ENCODE results near the gene PPP2R5C.

Gene PPP2R5C

DNA sequence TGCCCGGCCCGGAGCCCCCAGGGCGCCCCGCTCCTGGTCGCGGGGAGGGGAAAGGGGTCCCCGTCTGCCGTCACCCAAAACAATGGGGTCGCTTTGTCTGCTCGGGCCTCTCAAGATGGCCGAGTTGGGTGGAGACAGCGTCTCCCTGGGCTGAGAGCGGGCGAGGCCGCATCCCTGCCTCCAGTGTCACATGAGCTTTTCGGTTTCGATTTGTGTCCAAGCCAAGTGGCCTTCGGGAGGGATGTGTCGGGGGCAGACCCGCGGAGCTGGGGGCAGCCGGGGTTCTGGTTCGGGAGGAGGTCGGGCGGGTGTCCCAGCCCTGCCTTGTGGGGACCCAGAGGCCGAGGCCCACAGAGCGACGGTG is 203.7 kb downstream of the PPP2R5C start:
- TF ChIP-seq ZNF565 (CRISPR knock-in tag; conservative IDR thresholded peaks at IDR 0.05; ENCODE audit: low read depth) (no peak), ZNF8 (CRISPR knock-in tag; IDR thresholded peaks at IDR 0.05) (no peak), ZFP30 (CRISPR knock-in tag; IDR thresholded peaks at IDR 0.05) (no peak), ISL1 (CRISPR knock-in tag; IDR thresholded peaks at IDR 0.05) (no peak), ZFP3 (CRISPR knock-in tag; IDR thresholded peaks at IDR 0.05) (no peak), CSRNP3 (CRISPR knock-in tag; IDR thresholded peaks at IDR 0.05) (no peak), SNAI2 (CRISPR knock-in tag; IDR thresholded peaks at IDR 0.05) (no peak), ZNF70 (CRISPR knock-in tag; IDR thresholded peaks at IDR 0.05) (no peak), CREB5 (CRISPR knock-in tag; IDR thresholded peaks at IDR 0.05; ENCODE audit: low read depth) (no peak), ZC3H10 (CRISPR knock-in tag; IDR thresholded peaks at IDR 0.05) (no peak), BACH2 (CRISPR knock-in tag; IDR thresholded peaks at IDR 0.05; ENCODE audit: borderline replicate concordance) (no peak), ESRRG (CRISPR knock-in tag; IDR thresholded peaks at IDR 0.05) (no peak), RARB (CRISPR knock-in tag; IDR thresholded peaks at IDR 0.05) (no peak), GLIS3 (CRISPR knock-in tag; IDR thresholded peaks at IDR 0.05) (no peak), ARNTL (CRISPR knock-in tag; IDR thresholded peaks at IDR 0.05; ENCODE audit: borderline replicate concordance, low read depth) (no peak), TCF4 (CRISPR knock-in tag; IDR thresholded peaks at IDR 0.05; ENCODE audit: borderline replicate concordance) (no peak), OSR1 (CRISPR knock-in tag; IDR thresholded peaks at IDR 0.05) (no peak)
- TF ChIP-seq, protein P1, sequence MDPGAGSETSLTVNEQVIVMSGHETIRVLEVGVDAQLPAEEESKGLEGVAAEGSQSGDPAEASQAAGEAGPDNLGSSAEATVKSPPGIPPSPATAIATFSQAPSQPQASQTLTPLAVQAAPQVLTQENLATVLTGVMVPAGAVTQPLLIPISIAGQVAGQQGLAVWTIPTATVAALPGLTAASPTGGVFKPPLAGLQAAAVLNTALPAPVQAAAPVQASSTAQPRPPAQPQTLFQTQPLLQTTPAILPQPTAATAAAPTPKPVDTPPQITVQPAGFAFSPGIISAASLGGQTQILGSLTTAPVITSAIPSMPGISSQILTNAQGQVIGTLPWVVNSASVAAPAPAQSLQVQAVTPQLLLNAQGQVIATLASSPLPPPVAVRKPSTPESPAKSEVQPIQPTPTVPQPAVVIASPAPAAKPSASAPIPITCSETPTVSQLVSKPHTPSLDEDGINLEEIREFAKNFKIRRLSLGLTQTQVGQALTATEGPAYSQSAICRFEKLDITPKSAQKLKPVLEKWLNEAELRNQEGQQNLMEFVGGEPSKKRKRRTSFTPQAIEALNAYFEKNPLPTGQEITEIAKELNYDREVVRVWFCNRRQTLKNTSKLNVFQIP (CRISPR knock-in tag; IDR thresholded peaks at IDR 0.05; ENCODE audit: borderline replicate concordance, low read depth) = no peak
- TF ChIP-seq, protein P2, sequence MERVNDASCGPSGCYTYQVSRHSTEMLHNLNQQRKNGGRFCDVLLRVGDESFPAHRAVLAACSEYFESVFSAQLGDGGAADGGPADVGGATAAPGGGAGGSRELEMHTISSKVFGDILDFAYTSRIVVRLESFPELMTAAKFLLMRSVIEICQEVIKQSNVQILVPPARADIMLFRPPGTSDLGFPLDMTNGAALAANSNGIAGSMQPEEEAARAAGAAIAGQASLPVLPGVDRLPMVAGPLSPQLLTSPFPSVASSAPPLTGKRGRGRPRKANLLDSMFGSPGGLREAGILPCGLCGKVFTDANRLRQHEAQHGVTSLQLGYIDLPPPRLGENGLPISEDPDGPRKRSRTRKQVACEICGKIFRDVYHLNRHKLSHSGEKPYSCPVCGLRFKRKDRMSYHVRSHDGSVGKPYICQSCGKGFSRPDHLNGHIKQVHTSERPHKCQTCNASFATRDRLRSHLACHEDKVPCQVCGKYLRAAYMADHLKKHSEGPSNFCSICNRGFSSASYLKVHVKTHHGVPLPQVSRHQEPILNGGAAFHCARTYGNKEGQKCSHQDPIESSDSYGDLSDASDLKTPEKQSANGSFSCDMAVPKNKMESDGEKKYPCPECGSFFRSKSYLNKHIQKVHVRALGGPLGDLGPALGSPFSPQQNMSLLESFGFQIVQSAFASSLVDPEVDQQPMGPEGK (CRISPR knock-in tag; IDR thresholded peaks at IDR 0.05; ENCODE audit: borderline replicate concordance) = no peak
- ATAC-seq = peak; percentile 51

DNA sequence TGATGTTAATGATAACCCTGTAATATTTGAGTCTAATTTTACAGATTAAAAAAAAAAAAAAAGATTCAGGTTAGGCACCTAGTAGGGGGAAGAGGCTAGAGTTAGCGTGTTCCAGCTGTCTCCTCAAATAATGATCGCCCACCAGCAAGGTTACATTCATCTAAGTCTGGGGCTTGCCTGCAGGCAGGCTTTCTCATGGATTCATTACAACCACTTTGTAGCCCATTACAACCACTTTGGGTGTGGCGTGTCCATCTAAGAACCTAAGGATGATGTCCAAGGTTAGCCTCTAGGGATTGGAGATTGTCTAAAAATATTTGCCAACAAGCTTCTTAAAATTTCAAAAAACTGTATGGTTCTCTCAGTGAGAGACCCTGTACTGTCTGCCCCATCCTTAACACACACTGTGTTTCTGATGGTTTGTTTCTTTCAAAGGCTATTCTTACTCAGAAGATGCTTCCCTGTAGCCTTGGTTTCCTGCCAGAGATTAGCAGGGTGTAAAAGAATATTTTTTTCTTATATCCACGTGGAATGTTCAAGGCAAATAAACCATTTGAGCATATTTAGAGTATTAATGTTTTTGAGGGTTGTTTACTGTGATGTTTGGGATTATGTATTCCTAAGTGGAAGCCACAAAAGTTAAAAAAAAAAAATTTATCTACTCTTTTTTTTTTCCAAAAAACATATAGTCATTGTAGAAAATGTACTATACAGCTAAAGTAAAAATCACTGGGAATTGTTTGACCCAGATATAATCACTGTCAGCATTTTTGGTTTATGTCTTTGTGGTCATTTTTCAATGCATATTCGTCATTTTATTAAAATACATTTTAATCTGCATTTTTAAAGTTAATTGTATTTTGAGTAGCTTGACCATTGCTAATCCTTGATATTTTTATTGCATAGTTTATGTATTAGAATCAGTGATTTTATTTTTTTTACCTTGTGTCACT is 204.5 kb downstream of the PPP2R5C start:
- TF ChIP-seq OSR1 (CRISPR knock-in tag; IDR thresholded peaks at IDR 0.05) (no peak), TSHZ2 (CRISPR knock-in tag; IDR thresholded peaks at IDR 0.05) (no peak), ZFP30 (CRISPR knock-in tag; IDR thresholded peaks at IDR 0.05) (no peak), TOX (CRISPR knock-in tag; IDR thresholded peaks at IDR 0.05; ENCODE audit: borderline replicate concordance) (no peak), ARNTL (CRISPR knock-in tag; IDR thresholded peaks at IDR 0.05; ENCODE audit: borderline replicate concordance, low read depth) (no peak), ZNF8 (CRISPR knock-in tag; IDR thresholded peaks at IDR 0.05) (no peak)
- no peak for ATAC-seq

Measured in SK-N-SH treated with all-trans-retinoic acid at 6 μM for 48 hours (cell line).